ENCODE results near the gene CAMK1D. TPM values are rescaled to one million over a fixed set of nuclear protein-coding genes. Genes with fewer than 3 reads are reported as not detected.

Gene CAMK1D
- polyA plus RNA-seq, 1 donor (not counting 4 experiments of a cell fraction or from before 2014, with no cell fraction given), result 0.76 TPM

DNA sequence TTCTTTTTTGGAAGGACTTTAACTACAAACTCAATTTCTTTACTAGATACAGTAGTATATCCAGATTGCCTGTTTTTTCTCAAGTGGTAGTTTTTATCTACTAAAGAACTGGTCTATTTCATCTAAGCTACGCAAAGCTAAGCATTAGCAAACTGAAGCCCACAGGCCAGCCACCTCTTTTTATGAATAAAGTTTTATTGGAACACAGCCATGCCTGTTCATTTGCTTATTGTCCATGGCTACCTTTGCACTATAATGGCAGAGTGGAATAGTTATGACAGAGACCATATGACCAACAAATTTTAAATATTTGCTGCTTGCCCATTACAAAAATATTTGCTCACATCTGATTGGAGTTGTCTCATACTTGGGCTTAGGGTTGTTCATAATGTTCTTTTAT lies 168.7 kb downstream of the CAMK1D start:
- TF ChIP-seq EZH2 (IDR thresholded peaks at IDR 0.05; ENCODE audit: low read length), result no peak
- TF ChIP-seq, protein P1, sequence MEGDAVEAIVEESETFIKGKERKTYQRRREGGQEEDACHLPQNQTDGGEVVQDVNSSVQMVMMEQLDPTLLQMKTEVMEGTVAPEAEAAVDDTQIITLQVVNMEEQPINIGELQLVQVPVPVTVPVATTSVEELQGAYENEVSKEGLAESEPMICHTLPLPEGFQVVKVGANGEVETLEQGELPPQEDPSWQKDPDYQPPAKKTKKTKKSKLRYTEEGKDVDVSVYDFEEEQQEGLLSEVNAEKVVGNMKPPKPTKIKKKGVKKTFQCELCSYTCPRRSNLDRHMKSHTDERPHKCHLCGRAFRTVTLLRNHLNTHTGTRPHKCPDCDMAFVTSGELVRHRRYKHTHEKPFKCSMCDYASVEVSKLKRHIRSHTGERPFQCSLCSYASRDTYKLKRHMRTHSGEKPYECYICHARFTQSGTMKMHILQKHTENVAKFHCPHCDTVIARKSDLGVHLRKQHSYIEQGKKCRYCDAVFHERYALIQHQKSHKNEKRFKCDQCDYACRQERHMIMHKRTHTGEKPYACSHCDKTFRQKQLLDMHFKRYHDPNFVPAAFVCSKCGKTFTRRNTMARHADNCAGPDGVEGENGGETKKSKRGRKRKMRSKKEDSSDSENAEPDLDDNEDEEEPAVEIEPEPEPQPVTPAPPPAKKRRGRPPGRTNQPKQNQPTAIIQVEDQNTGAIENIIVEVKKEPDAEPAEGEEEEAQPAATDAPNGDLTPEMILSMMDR (optimal IDR thresholded peaks at IDR 0.05 in 1 of 3, IDR thresholded peaks at IDR 0.05 in 1 of 3, conservative IDR thresholded peaks at IDR 0.05 in 1 of 3; ENCODE audit: extremely low read depth in 1 of 3, insufficient read depth in 2 of 3, low read length in 3 of 3), result no peak
- Histone ChIP-seq H3K4me3 (ENCODE audit: control insufficient read depth in 2 of 3, extremely low read depth in 1 of 3, insufficient read depth in 2 of 3, low read depth in 1 of 3, low read length in 3 of 3) (no peak overlapping the region), H3K79me2 (ENCODE audit: control insufficient read depth, insufficient read depth, low read length) (no peaks in the 10 kb centered on the region), H3K27me3 (ENCODE audit: control insufficient read depth, extremely low read depth, insufficient read depth, low read length) (no peaks in the 10 kb centered on the region), H3K27ac (ENCODE audit: control insufficient read depth, insufficient read depth, low read length) (no peak overlapping the region), H3K9ac (ENCODE audit: control insufficient read depth, extremely low read depth, insufficient read depth, low read length) (no peak overlapping the region), H2AFZ (ENCODE audit: control insufficient read depth, low read length) (no peak overlapping the region), H3K9me3 (ENCODE audit: control insufficient read depth, low read depth, low read length) (no peaks in the 10 kb centered on the region), H3K9me1 (ENCODE audit: control insufficient read depth, extremely low read depth, insufficient read depth, low read length) (no peaks in the 10 kb centered on the region), H3K4me2 (ENCODE audit: control insufficient read depth, extremely low read depth, insufficient read depth, low read depth, low read length) (no peak overlapping the region), H4K20me1 (ENCODE audit: control insufficient read depth, extremely low read depth, insufficient read depth, low read length) (no peaks in the 10 kb centered on the region), H3K4me1 (ENCODE audit: control insufficient read depth, extremely low read depth, insufficient read depth, low read length) (no peaks in the 10 kb centered on the region), H3K36me3 (ENCODE audit: control insufficient read depth in 2 of 2, extremely low read depth in 1 of 2, insufficient read depth in 2 of 2, low read length in 2 of 2) (no peaks in the 10 kb centered on the region)
- dilution Hi-C loops (cut with MboI; ENCODE audit: extremely low pct_ligation_motif_present, low sequenced_read_pairs), result no loop called here
- no peak for FAIRE-seq
- DNase-seq (ENCODE audit: low read depth, low spot score), result no peak

DNA sequence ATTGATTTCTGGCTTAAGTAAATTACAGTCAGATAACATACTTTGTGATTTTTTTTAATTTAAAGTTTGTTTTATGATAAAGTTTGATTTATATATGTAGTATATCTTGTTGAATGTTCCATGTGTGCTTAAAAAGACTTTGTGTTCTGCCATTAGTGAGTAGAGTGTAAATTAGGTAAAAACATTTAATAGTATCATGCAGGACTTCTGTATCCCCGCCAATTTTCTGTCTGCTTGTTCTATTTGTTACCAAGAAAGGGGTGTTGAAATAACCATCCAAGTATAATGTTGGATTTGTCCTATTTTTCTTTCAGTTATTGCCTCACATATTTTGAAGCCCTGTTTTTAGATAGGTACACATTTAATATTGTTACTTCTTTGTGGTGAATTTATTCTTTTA lies 172.1 kb downstream of the CAMK1D start:
- Histone ChIP-seq H3K79me2 (ENCODE audit: control insufficient read depth, insufficient read depth, low read length) (no peaks in the 10 kb centered on the region), H3K9me1 (ENCODE audit: control insufficient read depth, extremely low read depth, insufficient read depth, low read length) (no peaks in the 10 kb centered on the region), H3K4me3 (ENCODE audit: control insufficient read depth in 2 of 3, extremely low read depth in 1 of 3, insufficient read depth in 2 of 3, low read depth in 1 of 3, low read length in 3 of 3) (no peak overlapping the region), H3K9ac (ENCODE audit: control insufficient read depth, extremely low read depth, insufficient read depth, low read length) (no peak overlapping the region), H3K4me1 (ENCODE audit: control insufficient read depth, extremely low read depth, insufficient read depth, low read length) (no peaks in the 10 kb centered on the region), H3K4me2 (ENCODE audit: control insufficient read depth, extremely low read depth, insufficient read depth, low read depth, low read length) (no peak overlapping the region), H3K27ac (ENCODE audit: control insufficient read depth, insufficient read depth, low read length) (no peak overlapping the region), H4K20me1 (ENCODE audit: control insufficient read depth, extremely low read depth, insufficient read depth, low read length) (no peaks in the 10 kb centered on the region), H3K36me3 (ENCODE audit: control insufficient read depth in 2 of 2, extremely low read depth in 1 of 2, insufficient read depth in 2 of 2, low read length in 2 of 2) (no peaks in the 10 kb centered on the region), H3K9me3 (ENCODE audit: control insufficient read depth, low read depth, low read length) (no peaks in the 10 kb centered on the region), H3K27me3 (ENCODE audit: control insufficient read depth, extremely low read depth, insufficient read depth, low read length) (no peaks in the 10 kb centered on the region), H2AFZ (ENCODE audit: control insufficient read depth, low read length) (no peak overlapping the region)
- DNase-seq (ENCODE audit: low read depth, low spot score), result no peak
- TF ChIP-seq EZH2 (IDR thresholded peaks at IDR 0.05; ENCODE audit: low read length), result no peak
- TF ChIP-seq, protein P1 (optimal IDR thresholded peaks at IDR 0.05 in 1 of 3, IDR thresholded peaks at IDR 0.05 in 1 of 3, conservative IDR thresholded peaks at IDR 0.05 in 1 of 3; ENCODE audit: extremely low read depth in 1 of 3, insufficient read depth in 2 of 3, low read length in 3 of 3), result no peak
- no peak for FAIRE-seq
- dilution Hi-C loops (cut with MboI; ENCODE audit: extremely low pct_ligation_motif_present, low sequenced_read_pairs), result no loop called here

All from keratinocyte (primary cell).